HG02763 (cell line): ENCODE results near the gene DOK3.
"Not testable (repeated sequence)": the region's sequence is repeated elsewhere in the genome, so short reads cannot be mapped to it uniquely, and the experiment has no call there.

Experiments
- ATAC-seq: cut with Tn5 transposase; IDR thresholded peaks from one replicate; pipeline ENCODE4 v1.9.1; 2021; ENCODE audit warnings: mild to moderate bottlenecking, moderate library complexity; ENCODE audit not compliant: unreplicated experiment

DOK3 gene

DNA sequence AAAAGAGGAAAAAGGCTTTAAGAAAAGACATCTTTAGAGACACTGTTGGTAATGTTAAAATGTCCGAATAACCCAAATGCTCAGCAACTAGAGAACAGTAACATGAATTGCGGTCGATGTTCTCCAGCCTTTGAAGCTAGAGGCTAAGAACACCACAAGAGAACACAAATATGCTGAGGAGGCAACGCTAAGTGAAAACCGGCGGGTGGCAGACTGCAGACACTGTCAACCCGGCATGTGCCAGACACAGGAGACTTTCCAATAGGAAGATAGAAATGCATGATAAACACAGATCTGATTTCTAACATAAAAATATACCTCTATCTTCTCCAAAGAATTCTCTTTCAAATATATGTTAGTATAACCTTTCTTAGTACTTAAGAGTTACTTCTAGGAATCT lies 25.5 kb upstream of the DOK3 start:
- no peak for ATAC-seq

DNA sequence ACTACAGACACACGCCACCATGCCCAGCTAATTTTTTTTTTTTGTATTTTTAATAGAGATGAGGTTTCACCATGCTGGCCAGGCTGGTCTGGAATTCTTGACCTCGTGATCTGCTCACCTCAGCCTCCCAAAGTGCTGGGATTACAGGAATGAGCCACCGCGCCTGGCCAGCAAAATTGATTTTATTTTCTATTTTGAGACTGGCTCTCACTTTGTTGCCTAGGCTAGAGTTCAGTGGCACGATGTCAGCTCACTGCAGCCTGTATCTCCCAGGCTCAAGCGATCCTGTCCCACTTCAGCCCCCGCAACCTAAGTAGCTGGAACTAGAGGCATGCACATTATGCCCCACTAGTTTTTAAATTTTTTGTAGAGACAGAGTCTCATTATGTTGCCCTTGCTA lies 24.8 kb upstream of the DOK3 start:
- not testable (repeated sequence) for ATAC-seq

DNA sequence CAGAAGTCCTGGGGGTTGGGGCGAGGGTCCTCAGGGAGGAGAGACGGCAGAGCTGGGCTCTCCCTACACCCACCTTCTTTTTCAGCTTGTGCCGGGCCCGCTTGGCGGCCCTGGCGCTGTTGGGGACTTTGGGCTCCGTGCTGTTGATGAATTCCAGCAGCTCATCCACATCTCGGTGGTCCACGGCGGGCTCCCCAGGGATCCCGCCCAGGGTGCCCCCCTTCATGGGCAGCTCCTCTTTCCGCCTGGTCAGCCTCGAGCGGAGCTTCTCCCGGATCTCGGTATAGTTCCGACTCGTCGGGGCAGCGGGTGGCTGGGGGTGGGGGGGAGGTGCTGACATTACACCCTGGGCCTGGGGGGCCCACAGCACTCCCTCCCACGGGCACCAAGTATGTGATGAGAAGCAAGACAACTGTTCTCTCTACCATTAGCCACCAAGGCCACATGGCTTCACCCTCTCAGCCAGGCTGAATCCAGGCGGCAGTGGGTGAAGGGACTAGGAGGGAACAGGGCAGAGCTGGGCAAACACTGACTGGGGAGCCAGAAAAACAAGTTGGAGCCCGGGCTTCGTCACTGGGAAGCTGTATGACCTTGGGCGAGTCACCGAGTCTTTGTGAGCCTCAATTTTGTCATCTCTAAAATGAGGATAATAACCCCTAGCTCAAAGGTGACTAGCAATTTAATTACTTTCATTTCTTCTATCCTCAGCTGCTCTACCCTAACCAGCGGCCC lies 21.7 kb upstream of the DOK3 start:
- no peak for ATAC-seq

DNA sequence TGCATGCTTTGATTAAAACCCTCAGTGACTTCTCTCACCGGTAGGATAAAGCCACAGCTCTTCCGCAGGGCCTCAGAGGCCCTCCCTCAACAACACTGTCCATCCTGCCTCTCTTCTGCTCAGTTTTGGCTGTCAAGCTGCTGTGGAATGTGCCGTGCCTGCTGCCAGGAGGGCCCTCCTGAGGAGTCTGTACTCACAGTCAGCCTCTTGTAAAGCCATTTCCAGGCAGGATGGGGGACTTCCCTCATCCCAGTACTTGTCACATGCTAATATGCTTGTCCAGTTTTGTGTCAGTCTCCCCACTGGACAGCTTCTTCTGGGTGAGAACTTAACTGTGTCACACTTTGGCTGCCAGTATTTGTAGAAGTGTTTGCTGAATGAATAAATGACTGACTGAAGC lies 21.0 kb upstream of the DOK3 start:
- ATAC-seq, result no peak

DNA sequence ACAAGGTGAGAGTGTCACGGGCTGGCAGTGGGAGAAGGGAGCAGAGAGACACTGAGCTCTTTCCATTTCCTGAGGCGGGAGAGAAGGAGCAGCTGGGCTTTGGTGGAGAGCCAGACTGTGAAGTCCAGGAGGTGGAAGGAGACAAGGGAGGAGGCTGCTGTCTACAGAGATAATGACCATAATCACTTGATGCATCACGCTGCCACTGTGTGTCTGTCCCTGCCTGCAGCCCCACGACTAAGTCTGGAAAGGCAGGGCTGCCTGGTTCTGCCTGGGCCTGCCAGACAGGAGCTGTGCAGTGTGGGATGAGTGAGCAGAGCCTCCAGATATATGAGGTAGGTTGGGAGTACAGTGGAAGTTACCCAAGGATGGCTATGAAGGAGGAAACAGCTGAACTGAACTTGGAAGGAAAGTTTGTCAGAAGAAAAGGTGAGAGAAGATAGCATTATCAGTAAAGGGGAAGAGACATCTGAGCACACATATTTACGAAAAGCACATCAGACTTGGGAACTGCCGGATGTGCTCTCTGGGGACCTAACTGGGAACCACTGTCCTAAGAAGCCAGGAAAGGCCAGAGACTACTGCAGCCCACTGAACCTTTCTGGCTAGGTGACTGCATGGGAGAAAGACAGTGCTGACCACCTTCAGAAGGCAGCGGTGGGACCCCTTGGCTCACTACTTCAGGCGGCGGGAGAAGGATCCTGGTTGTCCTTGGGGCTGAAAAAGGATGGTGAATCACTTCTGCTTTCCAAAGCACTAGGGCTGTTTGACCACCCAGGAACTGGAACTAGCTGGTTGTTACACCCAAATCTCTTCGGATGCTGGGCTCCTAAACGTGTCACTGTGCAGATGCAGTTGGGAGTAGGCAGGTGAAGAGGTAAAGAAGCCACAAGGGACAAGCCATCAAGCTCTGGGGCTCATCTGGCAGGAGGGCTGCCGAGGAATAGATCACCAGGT lies 19.9 kb upstream of the DOK3 start:
- ATAC-seq, result no peak

DNA sequence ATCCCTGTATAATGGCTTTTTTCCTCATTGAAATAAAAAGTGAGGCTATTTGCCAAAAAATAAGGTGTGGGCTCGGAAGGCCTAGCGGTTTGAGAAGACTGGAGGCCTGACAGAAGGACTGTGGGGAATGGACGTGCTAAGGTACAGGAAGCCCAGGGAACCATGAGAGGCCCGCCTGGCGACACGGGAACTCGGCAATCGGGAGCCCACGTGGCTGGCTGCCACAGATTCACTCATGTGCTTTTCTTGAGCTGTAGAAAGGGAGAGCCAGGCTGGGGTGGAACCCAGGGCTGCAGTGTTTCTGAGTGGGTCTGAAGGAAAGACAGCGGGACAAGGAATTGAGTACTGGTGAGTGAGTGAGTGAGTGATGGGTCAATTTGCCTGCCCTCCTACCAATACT lies 19.0 kb upstream of the DOK3 start:
- no peak for ATAC-seq

DNA sequence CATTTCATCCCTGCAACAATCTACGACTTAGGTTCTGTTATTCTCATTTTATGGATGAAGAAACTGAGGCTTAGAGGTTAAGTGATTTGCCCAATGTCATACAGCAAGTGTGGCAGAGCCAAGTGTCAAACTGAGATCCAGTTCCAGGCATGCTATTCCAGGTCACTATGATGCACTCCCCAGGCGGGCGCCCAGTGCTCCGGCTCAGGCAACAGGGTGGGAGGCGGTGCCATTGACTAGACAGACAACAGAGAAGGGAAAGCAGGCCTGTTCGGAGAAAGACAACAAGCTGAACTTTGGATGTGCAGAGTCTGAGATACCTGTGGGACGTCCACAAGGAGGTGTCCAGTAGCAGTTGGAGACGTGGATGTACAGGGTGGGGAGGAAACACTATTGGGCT lies 18.0 kb upstream of the DOK3 start:
- no peak for ATAC-seq

DNA sequence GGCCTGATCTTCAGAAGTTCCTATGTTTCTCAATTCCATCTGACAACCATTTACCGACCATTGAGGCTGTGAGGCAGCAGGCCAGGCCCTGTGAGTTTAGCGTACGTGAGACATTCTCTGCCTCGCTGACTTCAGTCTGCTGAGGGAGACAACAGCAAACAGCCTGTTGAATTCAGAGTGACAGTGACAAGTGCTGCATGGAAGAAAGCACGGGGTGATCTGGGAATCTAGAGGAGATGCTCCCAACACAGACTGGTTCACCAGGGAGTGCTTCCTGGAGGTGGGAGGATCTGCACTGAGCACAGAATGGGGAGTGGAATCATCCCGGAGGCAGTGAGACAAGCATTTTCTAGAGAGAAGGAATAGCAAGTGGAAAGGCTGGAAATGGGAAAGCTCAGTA lies 17.2 kb upstream of the DOK3 start:
- no peak for ATAC-seq

DNA sequence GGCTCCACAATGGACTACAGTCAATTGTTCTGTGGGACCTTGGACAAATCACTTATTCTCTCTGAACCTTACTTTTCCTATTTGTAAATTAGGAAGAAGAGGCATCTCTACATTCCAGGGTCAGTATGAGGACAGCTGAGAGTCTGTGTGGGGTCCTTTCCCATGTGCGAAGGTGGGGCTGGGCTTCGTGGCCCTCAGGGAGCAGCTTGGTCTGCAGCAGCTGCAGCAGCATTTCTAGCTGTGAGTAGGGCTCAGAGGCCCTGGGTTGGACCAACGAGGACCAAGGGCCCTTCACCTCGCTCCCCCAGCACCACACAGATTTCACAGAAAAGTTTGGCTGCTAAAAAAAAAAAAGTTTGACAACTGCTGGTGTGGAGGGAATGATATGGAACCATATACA lies 16.6 kb upstream of the DOK3 start:
- no peak for ATAC-seq

DNA sequence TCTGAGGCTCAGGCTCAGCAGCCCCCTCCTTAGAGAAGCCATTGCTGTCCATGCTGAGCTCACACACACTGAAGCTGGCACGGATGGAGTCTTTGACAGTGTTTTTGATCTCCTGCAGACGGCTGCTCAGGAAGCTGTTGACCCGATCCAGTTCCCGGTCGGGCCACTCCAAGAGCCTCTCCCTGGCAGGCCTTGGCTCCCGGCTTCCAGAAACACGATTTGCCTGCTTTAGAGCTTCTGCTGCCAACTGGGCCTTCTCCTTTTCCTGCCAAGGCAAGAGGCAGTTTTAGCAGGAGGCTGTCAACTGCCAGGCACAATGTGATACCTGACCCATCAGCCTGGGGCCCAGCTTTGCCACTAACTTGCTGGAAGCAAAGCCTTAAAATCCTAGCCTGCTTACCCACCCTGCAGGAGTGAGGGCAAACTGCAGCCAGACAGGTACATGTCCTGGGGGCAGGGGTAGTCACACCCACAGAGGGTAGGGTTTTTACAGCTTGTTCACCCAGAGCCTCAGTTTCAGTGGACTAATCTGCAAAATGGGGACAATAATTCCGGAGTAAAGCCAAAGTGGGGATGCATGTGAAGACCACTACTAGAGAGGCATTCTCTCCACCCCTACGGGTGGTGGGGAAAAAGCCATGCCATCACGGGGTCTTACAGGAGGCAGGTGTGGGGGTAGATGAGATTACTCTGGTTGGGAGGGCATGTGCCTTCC lies 15.5 kb upstream of the DOK3 start:
- ATAC-seq, result no peak

DNA sequence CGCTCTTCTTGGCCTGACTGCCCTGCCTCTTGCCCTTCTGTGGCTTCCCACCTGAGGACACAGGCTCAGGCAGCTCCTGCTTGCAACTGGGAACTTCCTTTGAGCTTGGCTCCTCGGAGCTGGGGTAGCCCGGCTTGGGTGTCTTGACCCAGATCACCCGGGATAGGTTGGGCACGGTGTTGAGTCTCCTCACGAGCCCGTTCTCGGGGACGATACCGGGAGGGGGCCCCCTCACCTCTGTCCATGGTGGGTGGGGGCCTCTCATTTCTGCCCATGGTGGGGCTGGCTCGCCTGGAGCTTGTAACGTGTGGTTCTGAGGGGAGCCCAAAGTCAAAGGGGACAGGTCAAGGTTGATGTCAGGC lies 14.9 kb upstream of the DOK3 start:
- ATAC-seq, result no peak

DNA sequence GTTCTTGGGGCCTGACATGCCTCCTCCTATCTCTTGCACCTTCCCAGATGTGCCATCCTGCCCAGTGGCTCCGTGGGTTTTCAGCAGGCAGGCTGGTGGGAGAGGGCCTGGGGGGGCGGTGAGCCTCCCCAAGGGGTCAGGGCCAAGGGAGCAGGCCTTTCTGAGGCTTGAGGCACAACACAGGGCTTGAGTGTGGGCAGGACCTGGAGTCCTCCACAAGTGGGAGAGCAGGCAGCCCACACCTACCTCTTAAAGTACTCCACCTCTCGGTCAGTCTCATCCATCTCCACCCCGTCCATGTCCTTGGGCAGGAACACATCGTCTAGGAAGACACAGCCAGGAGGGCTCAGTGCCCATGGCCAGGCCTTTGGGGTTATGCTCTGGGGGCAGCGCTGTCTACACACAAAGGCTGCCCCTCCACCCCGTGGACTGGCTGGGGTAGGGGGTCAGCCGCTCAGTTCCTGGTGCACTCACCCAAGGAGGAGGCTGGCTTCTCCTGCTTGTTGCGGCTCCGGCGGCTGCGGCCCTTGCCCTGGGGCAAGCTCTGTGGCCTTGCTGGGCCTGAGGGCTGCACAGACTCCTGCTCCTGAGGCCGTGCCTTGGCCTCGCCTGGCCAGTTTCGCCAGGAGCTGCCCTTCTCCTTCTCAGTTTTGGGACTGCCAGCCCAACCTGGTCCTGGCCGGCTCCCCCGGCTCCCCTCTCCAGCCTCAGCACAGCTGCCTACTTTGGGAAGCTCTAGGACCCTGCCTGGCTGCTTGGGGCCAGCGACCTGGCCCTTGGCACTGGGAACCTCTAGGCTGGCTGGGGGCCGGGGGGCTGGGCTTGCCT lies 14.3 kb upstream of the DOK3 start:
- ATAC-seq, result no peak

DNA sequence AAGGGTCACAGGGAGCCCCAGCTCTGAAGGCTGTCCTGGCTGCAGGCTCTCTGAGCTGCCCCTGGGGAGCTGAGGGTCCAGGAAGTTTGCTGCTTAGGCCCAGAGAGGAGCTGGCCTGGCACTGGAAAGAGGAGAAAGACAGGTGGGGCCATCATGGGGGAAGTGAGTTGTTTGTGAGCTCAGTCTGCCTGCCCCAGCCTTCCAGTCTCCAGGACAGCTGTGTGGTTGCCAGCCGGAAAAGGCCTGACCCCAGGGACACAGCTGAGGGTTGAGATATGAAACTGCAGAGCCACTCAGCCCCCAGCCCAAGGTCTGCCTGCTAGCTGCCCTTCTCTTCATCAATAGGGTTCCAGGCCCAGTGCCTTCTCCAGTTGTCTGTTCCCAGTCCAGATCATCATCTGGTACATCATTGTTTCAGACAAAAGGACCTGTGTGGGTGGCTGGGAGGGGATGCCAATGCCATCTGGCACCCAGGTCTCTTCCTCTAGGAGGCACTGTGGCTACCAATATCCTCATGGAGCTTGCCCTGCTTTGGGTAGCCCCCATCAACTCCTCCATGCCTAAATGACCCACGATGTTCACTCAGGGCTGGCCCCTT lies 11.4 kb upstream of the DOK3 start:
- no peak for ATAC-seq

DNA sequence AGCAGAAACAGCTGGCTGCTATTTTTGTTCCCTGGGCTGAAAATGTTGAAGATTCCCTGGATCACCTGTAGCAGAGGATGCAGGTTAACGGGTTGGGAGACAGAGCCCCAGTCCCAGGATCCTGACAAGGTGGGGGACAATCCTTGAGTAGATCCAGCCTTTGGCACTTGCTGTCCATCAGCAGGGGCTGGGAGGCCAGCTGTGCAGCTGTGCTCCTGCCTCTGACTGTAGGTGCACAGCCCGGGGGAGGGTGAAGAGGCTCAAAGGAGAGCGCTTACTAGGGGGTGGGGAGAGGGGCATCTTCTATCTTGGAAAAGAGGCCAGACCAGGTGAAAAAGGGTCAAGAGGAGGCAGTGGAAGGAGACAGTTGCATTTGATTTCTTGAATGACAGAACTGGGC lies 10.6 kb upstream of the DOK3 start:
- no peak for ATAC-seq

DNA sequence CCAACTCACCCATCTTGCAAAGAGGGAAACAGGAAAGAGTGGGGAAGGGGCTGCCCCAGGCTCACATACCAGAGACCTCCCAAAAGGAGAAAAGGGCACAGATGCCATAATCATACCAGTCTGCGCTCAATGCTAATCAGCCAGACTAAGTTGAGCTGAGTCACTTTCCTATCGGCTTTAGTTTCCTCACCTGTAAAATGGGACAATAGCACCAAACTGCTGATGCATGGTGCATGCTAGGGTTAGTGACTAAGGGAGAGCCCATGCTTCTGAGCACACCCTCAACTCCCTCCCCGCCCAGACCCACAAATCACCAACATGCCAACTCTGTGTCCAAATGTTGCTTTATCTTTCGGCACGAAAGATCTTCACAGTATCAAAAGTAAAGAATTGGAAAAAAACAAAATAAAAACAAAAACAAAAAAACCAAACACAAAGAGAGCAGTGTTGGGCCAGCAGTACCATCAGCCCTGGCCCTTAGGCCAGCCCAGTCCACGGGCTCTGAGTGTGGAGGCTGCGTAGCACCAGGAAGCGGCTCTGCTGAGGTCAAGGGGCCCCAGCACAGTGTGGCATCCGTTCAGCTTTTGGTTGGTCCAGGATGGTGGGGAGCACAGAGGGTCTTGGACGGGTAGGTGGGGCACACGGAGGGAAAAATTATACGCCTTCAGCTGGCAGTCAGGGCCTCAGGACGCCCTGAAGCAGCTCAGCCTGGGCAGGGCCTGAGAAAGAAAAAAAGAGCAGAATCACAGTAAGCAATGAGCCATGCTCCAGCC lies 10.0 kb upstream of the DOK3 start:
- no peak for ATAC-seq

DNA sequence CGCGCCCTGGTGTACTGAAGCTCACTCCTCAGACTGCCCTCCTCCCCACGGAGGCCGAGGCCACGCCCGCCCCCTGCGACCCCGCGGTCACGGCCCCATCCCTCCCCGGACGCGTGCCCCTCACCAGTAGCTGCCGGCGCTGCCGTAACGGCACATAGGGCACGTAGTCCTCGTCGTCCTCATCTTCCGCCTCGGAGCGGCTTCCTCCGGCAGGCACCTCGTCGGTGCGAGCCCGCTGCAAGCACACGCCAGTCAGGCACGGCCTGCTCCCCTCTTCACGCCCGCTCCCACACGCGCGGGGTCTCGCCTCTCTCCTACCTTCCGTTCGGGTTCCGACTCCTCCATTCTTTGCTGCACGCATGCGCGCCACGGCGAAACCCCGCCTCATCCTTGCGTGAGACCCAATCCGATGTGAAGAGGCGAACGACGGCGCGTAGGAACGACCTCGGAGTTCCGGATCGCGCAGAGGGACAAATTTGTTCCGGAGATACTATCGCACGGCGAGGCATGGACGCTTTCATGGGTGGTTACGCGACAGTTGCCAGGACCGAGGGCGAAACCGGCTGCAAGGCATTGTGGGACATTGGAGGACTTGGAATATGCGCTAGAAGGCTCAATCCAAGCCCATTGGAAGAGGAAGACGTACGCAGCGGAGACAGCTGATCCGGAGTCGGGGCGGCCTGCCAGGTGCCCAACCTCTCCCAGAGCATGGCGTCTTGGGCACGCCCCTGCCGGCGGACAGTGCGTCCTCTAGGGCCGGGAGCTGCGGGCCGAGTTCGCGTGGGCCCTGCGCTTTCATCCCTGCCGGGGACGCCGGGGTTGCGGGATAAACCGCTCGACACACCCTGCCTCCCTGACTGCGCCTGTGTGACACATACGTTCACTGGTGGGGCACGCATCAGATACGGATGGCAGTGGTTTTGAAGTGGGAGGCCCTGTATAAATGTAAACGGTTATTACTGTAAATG lies 7.3 kb upstream of the DOK3 start, which contains the start of gene DDX41:
Gene DDX41, minus strand, starts transcription at position 361 of the 968 bp plus-strand sequence. Its CDS starts 16 bp downstream, at position 345.
- ATAC-seq, result peak; percentile 78

DNA sequence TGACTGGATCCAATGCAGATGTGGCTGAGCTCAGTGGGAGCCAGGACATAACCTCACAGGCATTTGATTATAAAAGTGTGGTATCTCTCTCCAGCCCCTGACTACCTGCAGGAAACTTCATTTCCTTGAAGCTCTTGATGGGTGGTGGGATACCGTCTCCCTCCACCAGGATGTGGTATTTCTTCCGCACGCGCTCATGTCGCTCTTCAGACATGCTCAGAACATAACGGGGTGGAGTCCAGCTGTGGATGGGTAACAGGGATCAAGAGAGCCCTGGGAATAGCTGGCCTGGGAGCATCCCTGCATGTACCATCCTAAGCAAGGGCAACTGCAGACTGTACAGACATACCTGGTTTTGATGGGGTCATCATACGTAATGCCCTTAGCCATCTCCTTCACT lies 6.0 kb upstream of the DOK3 start:
- ATAC-seq, result no peak

DNA sequence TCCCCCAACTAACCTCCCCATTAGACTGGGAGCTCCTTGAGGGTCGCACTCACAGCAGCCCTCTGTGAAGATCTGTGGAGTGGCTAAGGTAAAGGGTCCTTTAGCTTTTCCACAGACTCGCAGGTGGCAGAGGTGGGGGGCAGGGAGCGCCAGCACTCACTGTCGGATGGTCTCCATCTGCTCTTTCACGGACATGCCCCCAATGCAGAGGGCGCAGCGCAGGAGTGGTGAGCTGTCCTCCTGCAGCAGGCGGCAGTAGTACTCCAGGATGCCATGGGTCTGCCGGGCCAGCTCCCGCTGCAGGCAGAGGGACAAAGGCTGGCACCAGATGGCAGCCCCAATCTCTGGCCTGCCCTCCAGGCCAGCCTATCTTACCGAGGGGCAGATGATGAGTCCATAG lies 4.9 kb upstream of the DOK3 start:
- ATAC-seq, result no peak
